Measurements from ENCODE around the gene TBC1D14.

The TBC1D14 gene

GRCh38 chr4:6941796-6942195 is 32.2 kb downstream of the TBC1D14 start:
- no peaks in the 10 kb centered on the region for H3K9me3 ChIP-seq (ENCODE audit: control insufficient read depth, low read length)
- peaks cover 61% of the 10 kb centered on the region for H3K4me1 ChIP-seq (ENCODE audit: control insufficient read depth, insufficient read depth, low read length, poor library complexity, severe bottlenecking)
- no peaks in the 10 kb centered on the region for H3K36me3 ChIP-seq (ENCODE audit: control insufficient read depth, insufficient read depth, low read length)
- no peak overlapping the region for H3K4me3 ChIP-seq (ENCODE audit: extremely low read depth, insufficient read depth, low read length, poor library complexity, severe bottlenecking)
- 100% methylated on average over 1 of the region's 4 CpGs for WGBS, 2 experiments (ENCODE audit: insufficient coverage in 2 of 2)
- H3K27ac ChIP-seq (ENCODE audit: low read depth, low read length, severe bottlenecking): peak overlapping the region; percentile 96

GRCh38 chr4:6942238-6942800 is 32.7 kb downstream of the TBC1D14 start:
- Histone ChIP-seq H3K4me1 (ENCODE audit: control insufficient read depth, insufficient read depth, low read length, poor library complexity, severe bottlenecking) (peaks cover 61% of the 10 kb centered on the region), H3K27ac (ENCODE audit: low read depth, low read length, severe bottlenecking) (peak overlapping the region; percentile 96), H3K4me3 (ENCODE audit: extremely low read depth, insufficient read depth, low read length, poor library complexity, severe bottlenecking) (no peak overlapping the region), H3K9me3 (ENCODE audit: control insufficient read depth, low read length) (no peaks in the 10 kb centered on the region), H3K36me3 (ENCODE audit: control insufficient read depth, insufficient read depth, low read length) (no peaks in the 10 kb centered on the region)
- 17% methylated on average over 1 of the region's 7 CpGs; no CpG with 5 or more reads in 1 of the 2 experiments for WGBS, 2 experiments (ENCODE audit: insufficient coverage in 2 of 2)

DNA sequence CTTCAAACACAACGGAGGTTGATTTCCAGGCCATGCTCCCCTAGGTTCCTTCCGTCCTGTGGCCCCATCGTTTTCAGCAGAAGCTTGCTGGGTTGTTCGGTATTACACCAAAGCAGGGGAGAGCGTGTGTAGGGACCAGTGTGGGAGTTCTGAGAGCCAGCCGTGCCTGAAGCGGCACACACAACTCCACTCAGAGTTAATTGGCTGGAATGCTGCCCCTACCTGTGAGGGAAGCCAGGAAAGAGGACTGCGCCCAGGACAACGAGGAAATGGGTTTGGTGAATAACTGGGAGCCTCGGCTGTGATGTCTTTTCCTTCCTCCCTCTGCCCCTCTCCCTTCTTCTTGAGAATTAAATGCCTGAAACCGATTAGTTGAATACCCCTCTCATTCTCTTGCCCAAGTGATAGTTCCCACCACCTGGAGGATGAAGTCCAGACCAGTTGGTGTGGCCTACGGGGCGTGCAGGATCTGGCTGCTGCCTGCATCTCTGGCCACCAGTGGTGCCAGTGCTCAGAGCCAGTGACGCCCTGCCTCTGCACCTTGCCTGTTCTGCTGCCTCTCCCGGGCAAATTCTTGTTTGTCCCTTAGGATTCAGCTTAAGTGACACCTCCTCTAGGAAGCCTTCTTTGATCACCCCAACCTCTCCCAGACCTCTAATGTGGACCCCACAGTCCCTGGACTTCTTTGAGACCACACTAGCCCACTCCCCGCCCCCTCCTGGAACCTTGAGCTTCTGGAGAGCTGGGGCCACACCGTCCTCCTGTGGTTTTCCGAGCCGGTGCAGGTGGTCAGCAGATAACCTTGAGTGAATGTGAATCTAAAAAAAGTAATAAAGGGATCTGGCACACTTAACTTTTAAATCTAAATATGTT is 33.6 kb downstream of the TBC1D14 start:
- Histone ChIP-seq H3K36me3 (ENCODE audit: control insufficient read depth, insufficient read depth, low read length) (no peaks in the 10 kb centered on the region), H3K9me3 (ENCODE audit: control insufficient read depth, low read length) (no peaks in the 10 kb centered on the region), H3K4me1 (ENCODE audit: control insufficient read depth, insufficient read depth, low read length, poor library complexity, severe bottlenecking) (peaks cover 55% of the 10 kb centered on the region), H3K4me3 (ENCODE audit: extremely low read depth, insufficient read depth, low read length, poor library complexity, severe bottlenecking) (no peak overlapping the region), H3K27ac (ENCODE audit: low read depth, low read length, severe bottlenecking) (peak overlapping the region; percentile 96)
- WGBS, 2 experiments (ENCODE audit: insufficient coverage in 2 of 2): 57 to 60% methylated on average over 9 to 10 of the region's 19 CpGs

- no peaks in the 10 kb centered on the region for H3K9me3 ChIP-seq (ENCODE audit: control insufficient read depth, low read length)
- peaks cover 54% of the 10 kb centered on the region for H3K4me1 ChIP-seq (ENCODE audit: control insufficient read depth, insufficient read depth, low read length, poor library complexity, severe bottlenecking)
- H3K4me3 ChIP-seq (ENCODE audit: extremely low read depth, insufficient read depth, low read length, poor library complexity, severe bottlenecking): no peak overlapping the region
- no peak overlapping the region for H3K27ac ChIP-seq (ENCODE audit: low read depth, low read length, severe bottlenecking)
- no peaks in the 10 kb centered on the region for H3K36me3 ChIP-seq (ENCODE audit: control insufficient read depth, insufficient read depth, low read length)
- WGBS, 2 experiments (ENCODE audit: insufficient coverage in 2 of 2): 80 to 92% methylated on average over 5 to 13 of the region's 16 CpGs
These were observed 34.2 kb downstream of the TBC1D14 start for GRCh38 chr4:6943885-6944225.

- Histone ChIP-seq H3K36me3 (ENCODE audit: control insufficient read depth, insufficient read depth, low read length) (no peaks in the 10 kb centered on the region), H3K9me3 (ENCODE audit: control insufficient read depth, low read length) (no peaks in the 10 kb centered on the region), H3K4me3 (ENCODE audit: extremely low read depth, insufficient read depth, low read length, poor library complexity, severe bottlenecking) (no peak overlapping the region), H3K4me1 (ENCODE audit: control insufficient read depth, insufficient read depth, low read length, poor library complexity, severe bottlenecking) (peaks cover 48% of the 10 kb centered on the region), H3K27ac (ENCODE audit: low read depth, low read length, severe bottlenecking) (no peak overlapping the region)
- 63 to 77% methylated on average over 18 to 19 of the region's 20 CpGs for WGBS, 2 experiments (ENCODE audit: insufficient coverage in 2 of 2)
These were observed 34.9 kb downstream of the TBC1D14 start for GRCh38 chr4:6944301-6945051.

GRCh38 chr4:6945052-6945409 is 35.4 kb downstream of the TBC1D14 start:
- no peaks in the 10 kb centered on the region for H3K9me3 ChIP-seq (ENCODE audit: control insufficient read depth, low read length)
- WGBS, 2 experiments (ENCODE audit: insufficient coverage in 2 of 2): 84 to 89% methylated on average over 2 of the region's 2 CpGs
- no peak overlapping the region for H3K27ac ChIP-seq (ENCODE audit: low read depth, low read length, severe bottlenecking)

DNA sequence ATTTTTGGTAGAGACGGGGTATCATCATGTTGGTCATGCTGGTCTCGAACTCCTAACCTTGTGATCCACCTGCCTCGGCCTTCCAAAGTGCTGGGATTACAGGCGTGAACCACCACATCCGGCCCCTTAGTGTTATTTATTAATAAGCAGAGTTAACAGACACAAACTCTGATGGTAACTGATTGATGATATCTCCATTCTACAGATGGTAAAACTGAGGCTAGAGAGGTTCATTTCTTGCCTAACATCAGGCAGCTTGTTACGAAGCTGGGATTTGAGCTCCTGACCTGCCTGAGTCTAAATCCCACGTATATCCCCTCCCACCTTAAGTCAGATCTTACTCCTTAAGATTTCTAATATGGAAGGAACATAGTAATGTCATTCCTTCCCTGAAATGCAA is 36.9 kb downstream of the TBC1D14 start:
- H3K9me3 ChIP-seq (ENCODE audit: control insufficient read depth, low read length): no peaks in the 10 kb centered on the region
- no peak overlapping the region for H3K27ac ChIP-seq (ENCODE audit: low read depth, low read length, severe bottlenecking)
- H3K36me3 ChIP-seq (ENCODE audit: control insufficient read depth, insufficient read depth, low read length): no peaks in the 10 kb centered on the region
- WGBS, 2 experiments (ENCODE audit: insufficient coverage in 2 of 2): 87 to 100% methylated on average over 2 to 4 of the region's 7 CpGs
- H3K4me1 ChIP-seq (ENCODE audit: control insufficient read depth, insufficient read depth, low read length, poor library complexity, severe bottlenecking): peaks cover 34% of the 10 kb centered on the region
- no peak overlapping the region for H3K4me3 ChIP-seq (ENCODE audit: extremely low read depth, insufficient read depth, low read length, poor library complexity, severe bottlenecking)

More at GRCh38 chr4:6945052-6945409, 35.4 kb downstream of the TBC1D14 start:
- Histone ChIP-seq H3K4me1 (ENCODE audit: control insufficient read depth, insufficient read depth, low read length, poor library complexity, severe bottlenecking) (peaks cover 48% of the 10 kb centered on the region), H3K4me3 (ENCODE audit: extremely low read depth, insufficient read depth, low read length, poor library complexity, severe bottlenecking) (no peak overlapping the region), H3K36me3 (ENCODE audit: control insufficient read depth, insufficient read depth, low read length) (no peaks in the 10 kb centered on the region)

GRCh38 chr4:6948134-6948460 is 38.5 kb downstream of the TBC1D14 start:
- H3K27ac ChIP-seq (ENCODE audit: low read depth, low read length, severe bottlenecking): no peak overlapping the region
- H3K36me3 ChIP-seq (ENCODE audit: control insufficient read depth, insufficient read depth, low read length): no peaks in the 10 kb centered on the region
- H3K4me3 ChIP-seq (ENCODE audit: extremely low read depth, insufficient read depth, low read length, poor library complexity, severe bottlenecking): no peak overlapping the region
- 89 to 95% methylated on average over 2 to 3 of the region's 3 CpGs for WGBS, 2 experiments (ENCODE audit: insufficient coverage in 2 of 2)
- H3K9me3 ChIP-seq (ENCODE audit: control insufficient read depth, low read length): no peaks in the 10 kb centered on the region
- peaks cover 21% of the 10 kb centered on the region for H3K4me1 ChIP-seq (ENCODE audit: control insufficient read depth, insufficient read depth, low read length, poor library complexity, severe bottlenecking)

DNA sequence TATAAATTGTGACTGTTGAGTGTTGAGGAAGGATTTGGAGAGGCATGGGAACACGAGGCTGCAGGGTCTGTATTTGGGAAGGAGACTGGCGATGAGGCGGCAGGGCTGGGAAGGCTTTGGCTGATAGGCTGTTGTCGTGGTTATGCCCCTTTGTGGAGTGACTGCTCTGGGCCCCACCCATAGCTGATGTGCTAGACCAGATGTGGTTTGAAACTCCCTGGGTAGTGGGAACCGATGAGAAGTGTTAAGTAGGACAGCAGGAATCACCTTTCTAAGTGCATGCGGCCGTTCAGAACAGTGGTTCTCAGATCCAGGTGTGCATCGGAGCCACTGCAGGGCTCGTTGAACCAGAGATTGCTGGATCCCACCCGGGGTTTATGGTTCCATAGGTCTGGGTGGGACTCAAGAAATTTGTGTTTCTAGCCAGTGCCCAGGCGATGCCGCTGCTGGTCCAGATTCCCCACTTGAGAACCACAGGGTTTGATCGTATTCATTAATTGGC is 42.3 kb downstream of the TBC1D14 start:
- Histone ChIP-seq H3K4me1 (ENCODE audit: control insufficient read depth, insufficient read depth, low read length, poor library complexity, severe bottlenecking) (peaks cover 16% of the 10 kb centered on the region), H3K4me3 (ENCODE audit: extremely low read depth, insufficient read depth, low read length, poor library complexity, severe bottlenecking) (no peak overlapping the region), H3K27ac (ENCODE audit: low read depth, low read length, severe bottlenecking) (no peak overlapping the region), H3K36me3 (ENCODE audit: control insufficient read depth, insufficient read depth, low read length) (no peaks in the 10 kb centered on the region), H3K9me3 (ENCODE audit: control insufficient read depth, low read length) (no peaks in the 10 kb centered on the region)
- WGBS, 2 experiments (ENCODE audit: insufficient coverage in 2 of 2): 76 to 78% methylated on average over 13 of the region's 13 CpGs

DNA sequence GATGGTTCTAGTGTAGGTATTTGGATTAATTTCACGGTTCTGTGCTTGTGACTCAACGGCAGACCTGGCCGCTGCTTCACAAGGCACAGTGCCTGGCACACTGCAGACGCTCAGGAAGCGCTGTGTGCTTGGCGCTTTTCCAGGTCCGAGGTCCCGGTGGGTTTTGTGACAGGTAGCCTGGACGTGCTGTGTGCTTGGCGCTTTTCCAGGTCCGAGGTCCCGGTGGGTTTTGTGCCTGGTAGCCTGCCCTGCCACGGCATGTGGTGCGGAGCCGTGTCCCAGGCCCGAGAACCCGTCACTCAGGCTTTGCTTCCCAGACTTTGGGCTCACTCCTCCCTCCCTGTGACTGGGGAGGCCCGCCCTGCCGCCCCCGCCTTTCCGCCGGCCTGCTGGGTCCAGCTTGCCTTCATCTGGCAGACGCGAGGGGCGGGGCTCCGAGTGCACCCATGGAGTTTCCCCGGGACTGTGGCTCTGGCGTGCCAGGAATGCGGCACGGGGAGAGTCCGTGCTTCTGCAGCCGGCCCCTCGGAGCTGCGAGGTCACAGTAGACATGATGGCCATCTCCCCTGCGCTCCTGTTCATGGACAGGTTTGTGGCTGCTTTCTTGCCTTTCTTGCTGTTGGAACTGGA is 44.2 kb downstream of the TBC1D14 start:
- no peaks in the 10 kb centered on the region for H3K36me3 ChIP-seq (ENCODE audit: control insufficient read depth, insufficient read depth, low read length)
- peak overlapping the region; percentile 41 for H3K27ac ChIP-seq (ENCODE audit: low read depth, low read length, severe bottlenecking)
- no peaks in the 10 kb centered on the region for H3K9me3 ChIP-seq (ENCODE audit: control insufficient read depth, low read length)
- 60 to 61% methylated on average over 35 of the region's 35 CpGs for WGBS, 2 experiments (ENCODE audit: insufficient coverage in 2 of 2)
- no peak overlapping the region for H3K4me3 ChIP-seq (ENCODE audit: extremely low read depth, insufficient read depth, low read length, poor library complexity, severe bottlenecking)
- peaks cover 16% of the 10 kb centered on the region for H3K4me1 ChIP-seq (ENCODE audit: control insufficient read depth, insufficient read depth, low read length, poor library complexity, severe bottlenecking)
